Activated naive CD8-positive, alpha-beta T cell treated with anti-CD3 and anti-CD28 coated beads, Interleukin-2, amount 50 U/mL, for 24 hours (primary cell): ENCODE measurements around the gene ZDHHC14.

Experiments
- ATAC-seq: fragments of 150-1000 bp; cut with Tn5 transposase; one replicate; pipeline ENCODE4 v1.10.0; 2021
- DNase-seq: peaks from one replicate; pipeline ENCODE4 v3.0.0; 2021
- H3K27ac Mint-ChIP-seq: one replicate; pipeline ENCODE4 v1.8.0; 2021; ENCODE audit warnings: mild to moderate bottlenecking, mixed read lengths
- H3K27me3 Mint-ChIP-seq: one replicate; pipeline ENCODE4 v1.8.0; 2021; ENCODE audit warnings: mixed read lengths
- H3K36me3 Mint-ChIP-seq: one replicate; pipeline ENCODE4 v1.8.0; 2021; ENCODE audit warnings: low read depth, mixed read lengths
- H3K4me1 Mint-ChIP-seq: one replicate; pipeline ENCODE4 v1.8.0; 2021; ENCODE audit warnings: mixed read lengths
- H3K4me3 Mint-ChIP-seq: one replicate; pipeline ENCODE4 v1.8.0; 2021; ENCODE audit warnings: mild to moderate bottlenecking, moderate library complexity, mixed read lengths
- H3K9me3 Mint-ChIP-seq: one replicate; pipeline ENCODE4 v1.8.0; 2021; ENCODE audit warnings: mixed read lengths

ZDHHC14 gene

DNA sequence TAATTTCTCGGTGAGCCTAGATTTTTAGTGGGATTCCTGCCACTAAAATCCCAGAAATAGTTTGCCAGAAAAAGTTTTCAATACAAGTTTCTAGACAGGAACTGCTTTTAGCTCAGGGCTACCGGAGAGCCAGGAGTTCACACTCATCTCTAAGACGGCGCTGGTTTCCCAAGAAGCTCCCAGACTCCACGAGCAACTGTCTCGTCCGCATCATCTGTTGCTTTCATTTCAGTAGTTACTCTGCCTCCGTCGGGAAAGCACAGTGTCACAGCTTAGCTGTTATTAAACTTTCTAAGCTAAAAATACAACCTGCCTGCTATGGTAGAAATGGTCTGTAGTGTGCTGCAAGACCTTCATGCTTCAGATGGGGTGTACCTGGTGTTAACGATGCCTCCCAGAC, 244.8 kb downstream of the ZDHHC14 start:
- Mint-ChIP-seq H3K9me3 (peaks cover 5% of the 10 kb centered on the region), H3K27me3 (no peaks in the 10 kb centered on the region), H3K4me1 (peaks cover 13% of the 10 kb centered on the region), H3K36me3 (peaks cover 2% of the 10 kb centered on the region), H3K27ac (no peak overlapping the region), H3K4me3 (no peak overlapping the region)
- no peak for ATAC-seq
- no peak for DNase-seq

- Mint-ChIP-seq H3K36me3 (peaks cover 2% of the 10 kb centered on the region), H3K9me3 (peaks cover 5% of the 10 kb centered on the region), H3K4me3 (no peak overlapping the region), H3K27me3 (no peaks in the 10 kb centered on the region), H3K4me1 (peaks cover 13% of the 10 kb centered on the region), H3K27ac (no peak overlapping the region)
- no peak for DNase-seq
- ATAC-seq, result no peak
These were observed 246.4 kb downstream of the ZDHHC14 start for GRCh38 chr6:157627195-157627966.

GRCh38 chr6:157628463-157628862, 247.5 kb downstream of the ZDHHC14 start:
- H3K27me3 Mint-ChIP-seq, result no peaks in the 10 kb centered on the region
- peaks cover 13% of the 10 kb centered on the region for H3K4me1 Mint-ChIP-seq
- H3K9me3 Mint-ChIP-seq, result no peaks in the 10 kb centered on the region
- DNase-seq, result no peak
- no peaks in the 10 kb centered on the region for H3K36me3 Mint-ChIP-seq
- no peak for ATAC-seq
- H3K4me3 Mint-ChIP-seq, result no peak overlapping the region
- no peak overlapping the region for H3K27ac Mint-ChIP-seq

- H3K27me3 Mint-ChIP-seq, result no peaks in the 10 kb centered on the region
These were observed 248.2 kb downstream of the ZDHHC14 start for GRCh38 chr6:157629220-157629619.

GRCh38 chr6:157630463-157631080, 249.6 kb downstream of the ZDHHC14 start:
- H3K36me3 Mint-ChIP-seq, result no peaks in the 10 kb centered on the region
- no peaks in the 10 kb centered on the region for H3K9me3 Mint-ChIP-seq
- ATAC-seq (no peak), DNase-seq (no peak)
- no peak overlapping the region for H3K4me3 Mint-ChIP-seq
- H3K27me3 Mint-ChIP-seq, result no peaks in the 10 kb centered on the region
- H3K4me1 Mint-ChIP-seq, result peaks cover 13% of the 10 kb centered on the region
- no peak overlapping the region for H3K27ac Mint-ChIP-seq

More at GRCh38 chr6:157629220-157629619, 248.2 kb downstream of the ZDHHC14 start:
- Mint-ChIP-seq H3K4me1 (peaks cover 13% of the 10 kb centered on the region), H3K9me3 (no peaks in the 10 kb centered on the region), H3K4me3 (no peak overlapping the region), H3K36me3 (no peaks in the 10 kb centered on the region), H3K27ac (no peak overlapping the region)
- ATAC-seq (no peak), DNase-seq (no peak)

- peaks cover 13% of the 10 kb centered on the region for H3K4me1 Mint-ChIP-seq
- DNase-seq, result no peak
- H3K27me3 Mint-ChIP-seq, result no peaks in the 10 kb centered on the region
- no peaks in the 10 kb centered on the region for H3K36me3 Mint-ChIP-seq
- no peak for ATAC-seq
- H3K27ac Mint-ChIP-seq, result no peak overlapping the region
- no peaks in the 10 kb centered on the region for H3K9me3 Mint-ChIP-seq
- no peak overlapping the region for H3K4me3 Mint-ChIP-seq
These were observed 250.4 kb downstream of the ZDHHC14 start for GRCh38 chr6:157631412-157631811.

DNA sequence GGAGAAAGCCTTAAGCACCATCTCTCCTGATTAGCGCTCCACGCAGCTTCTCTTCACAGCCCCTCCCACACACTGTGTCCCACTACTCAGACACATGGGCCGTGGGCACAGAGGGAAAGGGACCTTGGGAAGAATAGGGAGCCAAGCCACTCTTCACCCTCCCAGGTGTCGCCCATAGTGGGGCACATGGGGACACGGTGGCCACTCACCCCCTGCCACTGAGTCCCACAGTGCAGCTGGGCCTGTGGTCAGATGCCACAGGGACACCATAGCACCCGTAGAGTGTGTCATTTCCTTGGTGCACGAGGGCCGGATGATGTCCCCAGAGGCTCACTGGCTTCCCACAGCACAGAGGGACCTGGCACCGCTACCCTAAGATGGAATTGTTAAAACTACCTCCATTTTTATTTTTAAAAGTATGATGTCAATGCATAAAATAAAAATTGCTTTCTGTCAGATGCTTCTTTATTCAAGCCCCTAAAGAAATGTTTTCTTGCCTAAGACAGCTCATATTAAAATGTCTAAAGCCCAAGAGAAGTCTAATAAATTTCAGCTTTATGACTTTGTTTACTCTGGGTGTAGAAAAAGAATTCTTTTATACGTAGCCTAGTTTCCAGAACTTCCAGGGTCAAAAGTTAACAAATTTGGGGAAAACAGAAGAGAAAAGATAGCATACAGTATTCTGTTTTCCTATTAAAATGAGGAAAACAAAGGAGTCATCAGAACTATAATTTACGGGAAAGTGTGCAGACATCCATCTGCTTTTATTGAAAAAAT, 251.0 kb downstream of the ZDHHC14 start:
- ATAC-seq, result no peak

GRCh38 chr6:157632821-157633220, 251.8 kb downstream of the ZDHHC14 start:
- H3K27ac Mint-ChIP-seq, result no peak overlapping the region
- peaks cover 13% of the 10 kb centered on the region for H3K4me1 Mint-ChIP-seq
- DNase-seq (no peak), ATAC-seq (no peak)
- H3K9me3 Mint-ChIP-seq, result no peaks in the 10 kb centered on the region
- H3K27me3 Mint-ChIP-seq, result peaks cover 2% of the 10 kb centered on the region
- H3K36me3 Mint-ChIP-seq, result no peaks in the 10 kb centered on the region
- H3K4me3 Mint-ChIP-seq, result no peak overlapping the region

More for the DNA sequence above, 251.0 kb downstream of the ZDHHC14 start:
- peaks cover 13% of the 10 kb centered on the region for H3K4me1 Mint-ChIP-seq
- H3K27me3 Mint-ChIP-seq, result no peaks in the 10 kb centered on the region
- H3K27ac Mint-ChIP-seq, result no peak overlapping the region
- DNase-seq, result no peak
- no peak overlapping the region for H3K4me3 Mint-ChIP-seq
- H3K36me3 Mint-ChIP-seq, result no peaks in the 10 kb centered on the region
- no peaks in the 10 kb centered on the region for H3K9me3 Mint-ChIP-seq

GRCh38 chr6:157634546-157634945, 253.6 kb downstream of the ZDHHC14 start:
- no peaks in the 10 kb centered on the region for H3K36me3 Mint-ChIP-seq

DNA sequence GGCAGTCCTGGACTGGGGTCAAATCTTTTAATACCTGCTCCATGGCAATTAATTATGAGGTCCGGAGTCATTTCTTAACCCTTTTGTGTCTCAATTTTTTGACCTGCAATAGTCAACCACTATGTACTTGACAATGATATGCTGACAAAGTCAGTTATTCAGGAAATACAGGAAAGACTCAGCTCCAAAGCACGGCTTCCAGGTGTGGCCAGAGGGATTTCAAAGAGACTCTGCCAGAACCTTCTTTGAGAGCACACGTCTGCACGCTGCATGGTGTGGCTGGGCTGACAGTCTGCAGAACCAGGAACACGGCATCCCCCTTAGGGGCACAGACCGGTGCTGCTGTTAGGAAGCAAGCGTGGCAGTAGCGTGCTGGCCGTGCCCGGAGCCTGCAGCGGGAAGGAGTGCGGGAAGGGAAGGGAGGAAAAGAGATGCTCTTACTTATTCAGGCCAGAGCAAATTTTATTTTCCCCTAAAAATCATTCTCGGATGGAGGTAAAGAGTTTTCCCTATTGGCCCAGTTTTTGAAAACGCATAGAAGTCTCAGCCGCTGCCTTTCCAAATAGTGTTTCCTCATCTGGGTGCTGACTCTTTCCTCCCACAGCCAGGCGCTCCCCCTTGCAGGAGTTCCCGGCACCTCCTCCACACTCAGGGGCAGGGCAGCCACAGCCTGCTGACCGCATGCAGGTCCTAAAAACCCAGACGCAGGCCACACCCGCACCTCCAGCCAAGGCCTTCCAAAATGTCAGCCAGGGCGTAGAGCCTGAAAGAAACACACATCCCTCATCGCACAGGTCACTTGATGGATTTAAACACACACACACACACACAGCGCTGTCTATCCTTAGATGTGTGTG, 254.6 kb downstream of the ZDHHC14 start:
- Mint-ChIP-seq H3K4me1 (peaks cover 3% of the 10 kb centered on the region), H3K27ac (no peak overlapping the region), H3K4me3 (no peak overlapping the region)

More at GRCh38 chr6:157634546-157634945, 253.6 kb downstream of the ZDHHC14 start:
- Mint-ChIP-seq H3K4me1 (peaks cover 4% of the 10 kb centered on the region), H3K9me3 (no peaks in the 10 kb centered on the region), H3K4me3 (no peak overlapping the region), H3K27ac (no peak overlapping the region), H3K27me3 (peaks cover 2% of the 10 kb centered on the region)
- DNase-seq, result no peak
- no peak for ATAC-seq

DNA sequence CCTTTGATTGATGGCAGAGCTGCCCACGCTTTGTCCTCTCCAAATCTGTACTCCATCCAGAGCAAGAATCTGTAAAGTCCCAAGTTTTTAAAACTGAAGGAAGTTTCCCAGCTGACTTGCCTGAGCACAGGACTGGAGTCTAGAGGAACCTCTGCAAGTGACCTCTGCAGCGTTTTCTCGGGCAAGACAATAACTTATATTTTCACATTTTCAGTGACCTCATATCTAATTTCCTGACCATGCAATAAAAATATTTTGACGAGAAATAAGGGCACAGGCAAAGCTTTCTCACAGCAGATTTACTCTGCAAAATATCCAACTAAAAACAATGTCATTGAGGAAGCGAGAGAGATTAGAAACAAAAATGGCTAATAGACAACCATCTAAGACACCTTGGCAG, 256.5 kb downstream of the ZDHHC14 start:
- ATAC-seq (no peak), DNase-seq (no peak)
- H3K27ac Mint-ChIP-seq, result no peak overlapping the region
- peaks cover 3% of the 10 kb centered on the region for H3K4me1 Mint-ChIP-seq
- no peak overlapping the region for H3K4me3 Mint-ChIP-seq
- H3K27me3 Mint-ChIP-seq, result peaks cover 5% of the 10 kb centered on the region
- H3K9me3 Mint-ChIP-seq, result no peaks in the 10 kb centered on the region
- no peaks in the 10 kb centered on the region for H3K36me3 Mint-ChIP-seq

More for the DNA sequence above, 254.6 kb downstream of the ZDHHC14 start:
- Mint-ChIP-seq H3K9me3 (no peaks in the 10 kb centered on the region), H3K27me3 (peaks cover 5% of the 10 kb centered on the region), H3K36me3 (no peaks in the 10 kb centered on the region)
- ATAC-seq (no peak), DNase-seq (no peak)

GRCh38 chr6:157637941-157638662, 257.1 kb downstream of the ZDHHC14 start:
- H3K27ac Mint-ChIP-seq, result no peak overlapping the region
- H3K27me3 Mint-ChIP-seq, result peaks cover 7% of the 10 kb centered on the region
- ATAC-seq, result no peak
- no peaks in the 10 kb centered on the region for H3K36me3 Mint-ChIP-seq
- H3K9me3 Mint-ChIP-seq, result no peaks in the 10 kb centered on the region
- DNase-seq, result no peak
- H3K4me3 Mint-ChIP-seq, result no peak overlapping the region
- H3K4me1 Mint-ChIP-seq, result peaks cover 3% of the 10 kb centered on the region

GRCh38 chr6:157638779-157639178, 257.8 kb downstream of the ZDHHC14 start:
- Mint-ChIP-seq H3K27me3 (peaks cover 7% of the 10 kb centered on the region), H3K27ac (no peak overlapping the region), H3K36me3 (no peaks in the 10 kb centered on the region), H3K4me3 (no peak overlapping the region), H3K4me1 (peaks cover 3% of the 10 kb centered on the region), H3K9me3 (no peaks in the 10 kb centered on the region)
- DNase-seq, result no peak
- no peak for ATAC-seq
